PFSK-1 (cell line): Measurements from ENCODE around the gene GMIP.

Source experiments
- FOXP2 ChIP-seq: optimal IDR thresholded peaks from 2 replicates; pipeline ENCODE3; 2011; ENCODE audit warnings: borderline replicate concordance, control low read depth, inconsistent platforms; ENCODE audit not compliant: insufficient read depth; ENCODE audit errors: extremely low read length, extremely low read depth
- POLR2AphosphoS5 ChIP-seq: IDR thresholded peaks from 2 replicates; pipeline ENCODE4 v1.6.1; 2012; ENCODE audit warnings: low read depth, mild to moderate bottlenecking, control low read depth, low read length, moderate library complexity
- SIN3A ChIP-seq: IDR thresholded peaks from 2 replicates; pipeline ENCODE4 v1.6.1; 2012; ENCODE audit warnings: mild to moderate bottlenecking, low read length, moderate library complexity, borderline replicate concordance; ENCODE audit not compliant: insufficient read depth
- TAF1 ChIP-seq: IDR thresholded peaks from 2 replicates; pipeline ENCODE4 v1.6.1; 2012; ENCODE audit warnings: low read length, control low read depth, borderline replicate concordance; ENCODE audit not compliant: insufficient read depth
- TF ChIP-seq, protein P1 (sequence below), 2 experiments: IDR thresholded peaks; 2 replicates each; pipeline versions ENCODE4 v1.6.1 to v1.8.0; 2011 to 2012; ENCODE audit warnings: low read depth in 2 of 2, low read length in 2 of 2, control low read depth in 1 of 2, inconsistent platforms in 1 of 2, mild to moderate bottlenecking in 1 of 2, moderate library complexity in 1 of 2; ENCODE audit not compliant: insufficient read depth in 1 of 2

Gene GMIP

GRCh38 chr19:19647037-19647835 is 3.8 kb upstream of the GMIP start:
- no peak for TF ChIP-seq POLR2AphosphoS5
- TF ChIP-seq, protein P1, sequence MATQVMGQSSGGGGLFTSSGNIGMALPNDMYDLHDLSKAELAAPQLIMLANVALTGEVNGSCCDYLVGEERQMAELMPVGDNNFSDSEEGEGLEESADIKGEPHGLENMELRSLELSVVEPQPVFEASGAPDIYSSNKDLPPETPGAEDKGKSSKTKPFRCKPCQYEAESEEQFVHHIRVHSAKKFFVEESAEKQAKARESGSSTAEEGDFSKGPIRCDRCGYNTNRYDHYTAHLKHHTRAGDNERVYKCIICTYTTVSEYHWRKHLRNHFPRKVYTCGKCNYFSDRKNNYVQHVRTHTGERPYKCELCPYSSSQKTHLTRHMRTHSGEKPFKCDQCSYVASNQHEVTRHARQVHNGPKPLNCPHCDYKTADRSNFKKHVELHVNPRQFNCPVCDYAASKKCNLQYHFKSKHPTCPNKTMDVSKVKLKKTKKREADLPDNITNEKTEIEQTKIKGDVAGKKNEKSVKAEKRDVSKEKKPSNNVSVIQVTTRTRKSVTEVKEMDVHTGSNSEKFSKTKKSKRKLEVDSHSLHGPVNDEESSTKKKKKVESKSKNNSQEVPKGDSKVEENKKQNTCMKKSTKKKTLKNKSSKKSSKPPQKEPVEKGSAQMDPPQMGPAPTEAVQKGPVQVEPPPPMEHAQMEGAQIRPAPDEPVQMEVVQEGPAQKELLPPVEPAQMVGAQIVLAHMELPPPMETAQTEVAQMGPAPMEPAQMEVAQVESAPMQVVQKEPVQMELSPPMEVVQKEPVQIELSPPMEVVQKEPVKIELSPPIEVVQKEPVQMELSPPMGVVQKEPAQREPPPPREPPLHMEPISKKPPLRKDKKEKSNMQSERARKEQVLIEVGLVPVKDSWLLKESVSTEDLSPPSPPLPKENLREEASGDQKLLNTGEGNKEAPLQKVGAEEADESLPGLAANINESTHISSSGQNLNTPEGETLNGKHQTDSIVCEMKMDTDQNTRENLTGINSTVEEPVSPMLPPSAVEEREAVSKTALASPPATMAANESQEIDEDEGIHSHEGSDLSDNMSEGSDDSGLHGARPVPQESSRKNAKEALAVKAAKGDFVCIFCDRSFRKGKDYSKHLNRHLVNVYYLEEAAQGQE (IDR thresholded peaks at IDR 0.05; ENCODE audit: insufficient read depth in 1 of 2, low read depth in 2 of 2, low read length in 2 of 2): no peak
- no peak for TF ChIP-seq TAF1
- TF ChIP-seq FOXP2: no peak
- TF ChIP-seq SIN3A: no peak

GRCh38 chr19:19645233-19645870 is 1.9 kb upstream of the GMIP start:
- TF ChIP-seq FOXP2: no peak
- TF ChIP-seq, protein P1 (IDR thresholded peaks at IDR 0.05; ENCODE audit: insufficient read depth in 1 of 2, low read depth in 2 of 2, low read length in 2 of 2): no peak

GRCh38 chr19:19644054-19644388 is 564 bp upstream of the GMIP start:
- no peak for TF ChIP-seq POLR2AphosphoS5
- no peak for TF ChIP-seq TAF1
- no peak for TF ChIP-seq FOXP2
- TF ChIP-seq SIN3A: no peak
- TF ChIP-seq, protein P1 (IDR thresholded peaks at IDR 0.05; ENCODE audit: insufficient read depth in 1 of 2, low read depth in 2 of 2, low read length in 2 of 2): no peak

DNA sequence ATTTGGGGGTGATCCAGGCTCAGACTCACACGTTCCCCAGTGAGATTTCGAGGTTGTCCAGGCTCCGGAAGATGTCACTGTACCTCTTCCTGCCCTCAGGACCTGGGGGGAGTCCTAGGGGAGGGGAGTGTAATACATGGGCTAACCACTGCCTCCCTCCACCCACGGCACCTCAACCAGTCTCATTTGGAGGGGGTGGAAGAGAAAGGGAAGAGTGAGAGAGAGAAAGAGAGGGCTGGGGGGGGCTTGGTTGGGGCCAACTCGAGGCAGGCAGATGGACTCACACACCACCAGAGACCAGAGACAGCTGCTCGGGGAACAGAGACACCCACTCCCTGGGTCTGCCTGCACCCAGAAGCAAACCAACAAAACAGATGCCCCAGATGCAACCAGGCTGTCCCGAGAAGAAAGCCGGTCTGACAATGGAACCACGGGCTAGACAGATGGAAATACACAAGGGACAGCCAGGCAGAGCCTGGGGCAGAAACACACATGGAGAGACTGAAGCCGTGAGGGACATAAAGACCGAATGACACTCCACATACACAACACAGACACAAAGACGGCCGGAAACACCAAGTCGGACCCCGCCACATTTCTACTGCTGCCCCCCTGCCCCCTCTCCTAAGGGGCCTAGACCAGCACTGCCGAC is 825 bp downstream of the GMIP start:
- no peak for TF ChIP-seq POLR2AphosphoS5
- TF ChIP-seq SIN3A: no peak
- TF ChIP-seq TAF1: no peak
- TF ChIP-seq, protein P1 (IDR thresholded peaks at IDR 0.05; ENCODE audit: insufficient read depth in 1 of 2, low read depth in 2 of 2, low read length in 2 of 2): no peak
- no peak for TF ChIP-seq FOXP2
